Lower lobe of right lung (tissue), 2 donors: ENCODE data around the gene LAMA3. TPM values are rescaled to one million over a fixed set of nuclear protein-coding genes. Genes with fewer than 3 reads are reported as not detected.
"Not testable (repeated sequence)": the region's sequence is repeated elsewhere in the genome, so short reads cannot be mapped to it uniquely, and the experiment has no call there.

Source experiments
- ATAC-seq, 2 donors: fragments of 200-7000 bp; cut with Tn5 transposase; one replicate each; pipeline ENCODE4 v1.9.1; 2020 to 2022; ENCODE audit warnings: mild to moderate bottlenecking in 2 of 2, moderate library complexity in 2 of 2
- DNase-seq: peaks from one replicate; pipeline ENCODE4 v3.0.0-alpha.2; 2020
- H3K27ac ChIP-seq: fragments of 200-600 bp; one replicate; pipeline ENCODE4 v1.8.0; 2022
- H3K27me3 ChIP-seq: fragments of 200-600 bp; one replicate; pipeline ENCODE4 v1.8.0; 2022; ENCODE audit warnings: low read depth
- H3K36me3 ChIP-seq: fragments of 200-600 bp; one replicate; pipeline ENCODE4 v1.8.0; 2022; ENCODE audit warnings: mild to moderate bottlenecking
- H3K4me1 ChIP-seq: fragments of 200-600 bp; one replicate; pipeline ENCODE4 v1.8.0; 2022
- H3K4me3 ChIP-seq: fragments of 200-600 bp; one replicate; pipeline ENCODE4 v1.8.0; 2022; ENCODE audit warnings: mild to moderate bottlenecking
- H3K9me3 ChIP-seq: fragments of 200-600 bp; one replicate; pipeline ENCODE4 v1.8.0; 2022
- intact Hi-C: fragments of 100-400 bp; cut with DNase I; formaldehyde crosslinking; loops from one replicate; pipeline ENCODE4 v1.11.0; 2022
- total RNA-seq: library from RNA; stranded (reverse); fragmentation: NEBNext Ultra II Directional; extraction: Animal tissue kit (Norgen Biotek cat#: 25700); gene quantifications from one replicate; pipeline ENCODE4 v1.2.1, GENCODE V29; 2021
- TF ChIP-seq, protein P1 (sequence below): fragments of 200-600 bp; IDR thresholded peaks from one replicate; pipeline ENCODE4 v1.8.0; 2022; ENCODE audit warnings: antibody characterized with exemption, mild to moderate bottlenecking
- donor health status: DM: no; HTN: yes; CAD: no; lungs with severe emphysema.

LAMA3 gene
- total RNA-seq, 1 donor from 2014 or later: 89.1 TPM

DNA sequence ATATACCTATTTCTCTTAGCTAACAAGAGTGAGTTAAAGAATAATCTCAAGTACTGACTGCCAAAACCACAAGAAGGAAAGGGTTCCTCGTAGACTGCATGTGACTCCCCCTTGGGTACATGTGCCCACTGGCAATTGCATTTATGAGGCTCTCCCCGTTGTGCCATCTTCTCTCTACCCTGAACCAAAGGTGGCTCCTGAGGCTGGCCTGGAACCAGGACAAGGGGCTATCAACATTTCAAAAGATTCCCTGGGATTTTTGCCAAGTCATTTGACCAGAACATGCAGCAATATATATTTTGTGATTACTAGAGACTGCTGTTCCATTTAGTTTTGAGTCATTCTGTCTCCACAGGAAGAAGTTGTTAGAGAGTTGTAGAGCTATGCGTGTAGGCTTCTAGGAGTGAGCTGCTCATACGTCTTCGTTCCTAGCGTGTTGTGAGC lies 45.8 kb downstream of the LAMA3 start:
- TF ChIP-seq, protein P1, sequence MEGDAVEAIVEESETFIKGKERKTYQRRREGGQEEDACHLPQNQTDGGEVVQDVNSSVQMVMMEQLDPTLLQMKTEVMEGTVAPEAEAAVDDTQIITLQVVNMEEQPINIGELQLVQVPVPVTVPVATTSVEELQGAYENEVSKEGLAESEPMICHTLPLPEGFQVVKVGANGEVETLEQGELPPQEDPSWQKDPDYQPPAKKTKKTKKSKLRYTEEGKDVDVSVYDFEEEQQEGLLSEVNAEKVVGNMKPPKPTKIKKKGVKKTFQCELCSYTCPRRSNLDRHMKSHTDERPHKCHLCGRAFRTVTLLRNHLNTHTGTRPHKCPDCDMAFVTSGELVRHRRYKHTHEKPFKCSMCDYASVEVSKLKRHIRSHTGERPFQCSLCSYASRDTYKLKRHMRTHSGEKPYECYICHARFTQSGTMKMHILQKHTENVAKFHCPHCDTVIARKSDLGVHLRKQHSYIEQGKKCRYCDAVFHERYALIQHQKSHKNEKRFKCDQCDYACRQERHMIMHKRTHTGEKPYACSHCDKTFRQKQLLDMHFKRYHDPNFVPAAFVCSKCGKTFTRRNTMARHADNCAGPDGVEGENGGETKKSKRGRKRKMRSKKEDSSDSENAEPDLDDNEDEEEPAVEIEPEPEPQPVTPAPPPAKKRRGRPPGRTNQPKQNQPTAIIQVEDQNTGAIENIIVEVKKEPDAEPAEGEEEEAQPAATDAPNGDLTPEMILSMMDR: no peak
- no peaks in the 10 kb centered on the region for H3K9me3 ChIP-seq
- no peak overlapping the region for H3K4me3 ChIP-seq
- no peak overlapping the region for H3K27ac ChIP-seq
- H3K27me3 ChIP-seq: no peaks in the 10 kb centered on the region
- peaks cover 22% of the 10 kb centered on the region for H3K4me1 ChIP-seq
- DNase-seq (no peak), ATAC-seq (peak; percentile 4 to 22)
- H3K36me3 ChIP-seq: no peaks in the 10 kb centered on the region
- intact Hi-C loops: no loop called here

DNA sequence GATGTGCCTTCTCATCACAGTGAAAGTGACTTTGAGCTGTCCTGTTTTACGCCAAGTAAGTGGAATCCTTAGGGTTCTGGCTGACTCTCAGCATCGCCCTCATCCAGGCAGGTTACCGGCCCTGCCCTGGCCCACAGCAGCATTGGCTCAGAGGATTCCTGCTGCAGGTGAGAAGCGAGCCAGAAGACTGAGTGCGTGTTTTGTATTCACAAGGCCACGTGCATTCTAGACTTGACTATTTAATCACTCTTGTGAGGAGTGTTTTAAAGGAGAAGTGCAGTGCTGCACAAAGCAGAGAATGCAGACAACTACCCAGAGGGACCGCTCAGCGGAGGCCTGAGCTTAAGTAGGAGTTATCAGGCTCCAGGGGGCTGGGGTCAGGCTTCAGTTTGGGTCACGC lies 48.3 kb downstream of the LAMA3 start:
- no peaks in the 10 kb centered on the region for H3K27me3 ChIP-seq
- H3K4me1 ChIP-seq: peaks cover 28% of the 10 kb centered on the region
- TF ChIP-seq, protein P1: no peak
- no peaks in the 10 kb centered on the region for H3K36me3 ChIP-seq
- intact Hi-C loops: no loop called here
- DNase-seq (no peak), ATAC-seq (peak; percentile 72 to 75)
- no peak overlapping the region for H3K4me3 ChIP-seq
- H3K9me3 ChIP-seq: no peaks in the 10 kb centered on the region
- H3K27ac ChIP-seq: no peak overlapping the region

DNA sequence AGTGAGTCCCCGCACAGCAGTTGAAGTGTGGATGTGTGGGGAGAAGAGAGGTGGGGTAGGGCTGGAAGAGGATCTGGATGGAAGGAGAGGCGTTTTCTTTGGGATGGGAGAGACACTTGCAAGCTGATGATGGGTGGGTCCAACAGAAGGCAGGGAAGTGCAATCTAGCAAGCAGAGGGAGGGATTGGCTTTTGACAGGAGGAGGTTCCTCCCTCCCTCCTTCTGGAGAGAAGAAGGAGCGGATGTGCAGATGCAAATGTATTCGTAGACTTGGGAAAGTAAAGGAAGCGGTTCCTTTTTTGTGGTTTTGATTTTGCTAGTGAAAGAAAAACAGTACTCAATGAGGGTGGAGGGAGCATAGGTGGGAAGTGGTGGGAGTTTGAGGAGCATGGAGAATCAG lies 48.9 kb downstream of the LAMA3 start:
- DNase-seq: no peak
- intact Hi-C loops: no loop called here
- Histone ChIP-seq H3K27me3 (no peaks in the 10 kb centered on the region), H3K4me3 (no peak overlapping the region), H3K4me1 (peaks cover 34% of the 10 kb centered on the region), H3K27ac (no peak overlapping the region), H3K36me3 (no peaks in the 10 kb centered on the region), H3K9me3 (no peaks in the 10 kb centered on the region)
- ATAC-seq: no peak
- TF ChIP-seq, protein P1: no peak

DNA sequence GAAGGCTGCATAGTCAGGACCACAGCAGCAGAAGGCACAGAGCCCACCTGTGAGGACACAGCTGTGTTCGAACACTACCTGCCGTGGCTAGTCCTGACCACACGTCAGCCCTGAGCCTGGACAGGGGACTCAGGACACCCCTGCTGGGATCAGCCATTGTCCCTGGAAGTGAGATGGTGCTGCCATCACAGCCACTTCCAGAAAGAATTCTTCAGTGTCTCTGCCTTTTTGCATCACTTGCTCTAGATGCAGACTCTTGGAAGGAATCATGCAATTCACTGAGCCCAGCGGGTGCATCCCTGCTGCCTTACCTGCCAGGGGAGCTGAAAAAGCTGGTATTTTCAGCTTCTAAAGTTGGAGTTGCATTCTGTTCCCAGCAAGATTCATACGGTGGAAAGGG lies 49.3 kb downstream of the LAMA3 start:
- Histone ChIP-seq H3K9me3 (no peaks in the 10 kb centered on the region), H3K4me3 (no peak overlapping the region), H3K27ac (no peak overlapping the region), H3K27me3 (no peaks in the 10 kb centered on the region), H3K4me1 (peaks cover 36% of the 10 kb centered on the region), H3K36me3 (no peaks in the 10 kb centered on the region)
- ATAC-seq (no peak), DNase-seq (no peak)
- intact Hi-C loops: no loop called here
- TF ChIP-seq, protein P1: no peak

DNA sequence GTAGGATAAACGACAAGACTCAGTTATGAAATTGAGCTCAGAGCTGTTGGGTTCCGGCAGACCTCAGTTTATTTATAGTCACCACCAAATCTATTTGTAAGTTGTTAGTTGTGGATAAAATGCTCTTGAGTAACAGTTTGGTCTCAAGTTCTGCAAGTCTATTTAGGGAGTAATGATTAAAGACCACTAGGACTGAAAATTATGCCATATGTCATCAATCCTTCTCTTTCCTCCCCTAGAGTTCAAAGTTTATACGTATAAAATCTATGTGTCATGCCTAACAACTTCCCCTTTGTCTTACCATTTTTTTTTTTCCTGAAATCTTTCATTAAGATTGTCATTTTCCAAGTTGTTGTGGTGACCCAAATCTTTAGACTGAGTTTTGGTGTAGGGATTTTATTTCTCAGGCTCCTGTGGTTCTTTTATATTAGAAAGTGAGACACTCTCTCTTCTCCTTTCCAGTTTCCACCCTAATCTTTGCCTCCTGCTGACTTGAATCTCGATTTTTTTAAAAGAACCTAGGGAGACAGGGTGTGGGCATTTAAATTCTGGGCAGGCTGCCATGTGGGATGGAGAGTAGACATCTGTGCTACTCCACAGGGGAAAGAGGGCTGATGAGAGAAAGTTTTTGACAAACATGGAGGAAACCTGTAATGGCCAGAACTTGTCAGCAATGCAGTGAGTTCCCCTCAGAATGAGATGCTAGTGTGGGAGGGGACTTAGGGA lies 51.0 kb downstream of the LAMA3 start:
- Histone ChIP-seq H3K27me3 (no peaks in the 10 kb centered on the region), H3K27ac (no peak overlapping the region), H3K4me3 (no peak overlapping the region), H3K36me3 (no peaks in the 10 kb centered on the region), H3K4me1 (peaks cover 26% of the 10 kb centered on the region), H3K9me3 (no peaks in the 10 kb centered on the region)
- TF ChIP-seq, protein P1: no peak
- DNase-seq (no peak), ATAC-seq (peak in 1 of 2 donors; percentile 12)
- intact Hi-C loops: no loop called here

DNA sequence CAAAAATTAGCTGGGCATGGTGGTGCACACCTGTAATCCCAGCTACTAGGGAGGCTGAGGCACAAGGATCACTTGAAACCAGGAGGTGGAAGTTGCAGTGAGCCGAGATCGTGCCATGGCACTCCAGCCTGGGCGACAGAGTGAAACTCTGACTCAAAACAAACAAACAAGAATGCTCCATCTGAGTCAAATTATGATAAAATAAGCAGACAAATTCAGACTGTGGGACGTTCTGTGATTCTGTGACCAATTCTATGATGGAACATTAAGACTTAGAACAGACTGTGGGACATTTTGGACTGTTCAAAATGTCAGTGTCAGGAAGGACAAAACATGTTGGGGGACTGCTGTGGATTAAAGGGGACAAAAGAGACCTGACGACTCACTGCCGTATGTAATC lies 52.7 kb downstream of the LAMA3 start:
- intact Hi-C loops, H3K4me3 ChIP-seq, H3K9me3 ChIP-seq, DNase-seq, H3K27me3 ChIP-seq, H3K36me3 ChIP-seq, ATAC-seq, H3K27ac ChIP-seq: not testable (repeated sequence)
- peaks cover 24% of the 10 kb centered on the region for H3K4me1 ChIP-seq
